WERI-Rb-1 (cell line): Measurements from ENCODE around the gene OTULINL.

ENCODE experiments used
- DNase-seq: peaks from one replicate; pipeline ENCODE4 v3.0.0-alpha.2; 2020
- H3K27ac ChIP-seq: fragments of 250-450 bp; sonication (Bioruptor Pico); 2 replicates; pipeline ENCODE4 v1.5.1; 2020; ENCODE audit warnings: mild to moderate bottlenecking, moderate library complexity
- H3K27me3 ChIP-seq: fragments of 250-450 bp; sonication (Bioruptor Pico); 2 replicates; pipeline ENCODE4 v1.5.1; 2021; ENCODE audit warnings: mild to moderate bottlenecking, low read depth, moderate library complexity; ENCODE audit not compliant: insufficient read depth, severe bottlenecking
- H3K36me3 ChIP-seq: fragments of 250-450 bp; sonication (Bioruptor Pico); 2 replicates; pipeline ENCODE4 v1.5.1; 2020; ENCODE audit warnings: mild to moderate bottlenecking, moderate library complexity
- H3K4me3 ChIP-seq: 2 replicates; pipeline ENCODE4 v1.5.1; 2011; ENCODE audit warnings: low read depth, mild to moderate bottlenecking, control low read depth, low read length
- H3K9me3 ChIP-seq: fragments of 250-450 bp; sonication (Bioruptor Pico); 2 replicates; pipeline ENCODE4 v1.5.1; 2021; ENCODE audit warnings: mild to moderate bottlenecking, moderate library complexity; ENCODE audit not compliant: severe bottlenecking
- CTCF ChIP-seq: IDR thresholded peaks from 2 replicates; pipeline ENCODE4 v1.5.1; 2011; ENCODE audit warnings: low read depth, mild to moderate bottlenecking, control low read depth, inconsistent platforms, low read length

OTULINL gene

GRCh38 chr5:14644623-14645237 lies 63.1 kb downstream of the OTULINL start:
- Histone ChIP-seq H3K27me3 (no peaks in the 10 kb centered on the region), H3K27ac (no peak overlapping the region), H3K36me3 (no peaks in the 10 kb centered on the region), H3K4me3 (no peak overlapping the region), H3K9me3 (no peaks in the 10 kb centered on the region)
- no peak for TF ChIP-seq CTCF
- DNase-seq = no peak

GRCh38 chr5:14650052-14650451 lies 68.5 kb downstream of the OTULINL start:
- Histone ChIP-seq H3K36me3 (no peaks in the 10 kb centered on the region), H3K9me3 (no peaks in the 10 kb centered on the region), H3K27ac (no peak overlapping the region), H3K4me3 (no peak overlapping the region), H3K27me3 (no peaks in the 10 kb centered on the region)
- no peak for DNase-seq
- TF ChIP-seq CTCF = no peak

DNA sequence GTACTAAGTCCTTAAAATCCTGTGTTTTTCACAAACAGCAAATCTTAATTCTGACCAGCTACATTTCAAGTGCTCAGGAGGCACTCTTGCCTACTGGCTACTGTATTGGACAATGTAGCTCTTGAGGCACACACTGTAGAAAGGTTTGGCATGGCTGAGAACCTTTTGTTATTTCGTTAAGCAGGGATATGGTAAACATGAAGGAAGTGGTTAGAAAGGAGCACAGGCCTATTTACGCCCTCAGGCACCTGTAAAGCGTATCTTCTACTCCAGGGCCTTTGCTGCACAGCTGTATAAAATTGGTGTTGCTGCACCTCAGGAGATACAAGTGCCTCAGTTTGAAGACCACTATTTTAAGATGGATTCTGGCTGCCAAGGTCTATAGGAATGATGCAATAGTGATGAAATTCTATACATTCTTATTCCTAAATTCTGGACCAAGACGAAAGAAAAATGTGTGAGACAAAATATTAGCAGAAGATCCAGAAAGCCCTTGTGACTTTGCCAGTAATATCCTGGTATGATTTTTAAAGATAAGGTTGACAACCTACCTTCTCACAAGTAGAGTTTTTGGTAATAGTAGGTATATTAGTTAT lies 73.7 kb downstream of the OTULINL start:
- DNase-seq = no peak
- Histone ChIP-seq H3K27ac (no peak overlapping the region), H3K27me3 (no peaks in the 10 kb centered on the region), H3K36me3 (no peaks in the 10 kb centered on the region), H3K4me3 (no peak overlapping the region), H3K9me3 (no peaks in the 10 kb centered on the region)
- no peak for TF ChIP-seq CTCF

DNA sequence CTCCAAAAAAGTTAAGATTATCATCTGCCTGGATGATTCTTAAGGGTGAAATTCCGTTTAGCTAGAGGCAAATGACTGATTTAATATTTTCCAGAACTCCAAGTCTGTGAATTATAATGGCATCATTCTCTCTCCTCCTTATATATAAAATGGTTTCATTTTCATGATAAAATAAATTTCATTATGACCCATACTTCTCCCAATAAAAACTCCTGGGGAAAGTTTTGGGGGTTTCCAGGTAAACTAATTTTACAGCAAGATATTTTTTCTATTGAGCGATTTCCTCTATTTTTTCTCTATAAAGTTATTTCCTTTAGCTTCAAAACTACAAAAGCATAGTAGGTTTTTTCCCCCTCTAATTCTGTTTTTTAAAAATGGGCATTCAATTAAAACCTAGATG lies 75.3 kb downstream of the OTULINL start:
- H3K27me3 ChIP-seq = no peaks in the 10 kb centered on the region
- no peak for TF ChIP-seq CTCF
- H3K27ac ChIP-seq = no peak overlapping the region
- H3K4me3 ChIP-seq = no peak overlapping the region
- H3K36me3 ChIP-seq = no peaks in the 10 kb centered on the region
- no peak for DNase-seq
- H3K9me3 ChIP-seq = no peaks in the 10 kb centered on the region

DNA sequence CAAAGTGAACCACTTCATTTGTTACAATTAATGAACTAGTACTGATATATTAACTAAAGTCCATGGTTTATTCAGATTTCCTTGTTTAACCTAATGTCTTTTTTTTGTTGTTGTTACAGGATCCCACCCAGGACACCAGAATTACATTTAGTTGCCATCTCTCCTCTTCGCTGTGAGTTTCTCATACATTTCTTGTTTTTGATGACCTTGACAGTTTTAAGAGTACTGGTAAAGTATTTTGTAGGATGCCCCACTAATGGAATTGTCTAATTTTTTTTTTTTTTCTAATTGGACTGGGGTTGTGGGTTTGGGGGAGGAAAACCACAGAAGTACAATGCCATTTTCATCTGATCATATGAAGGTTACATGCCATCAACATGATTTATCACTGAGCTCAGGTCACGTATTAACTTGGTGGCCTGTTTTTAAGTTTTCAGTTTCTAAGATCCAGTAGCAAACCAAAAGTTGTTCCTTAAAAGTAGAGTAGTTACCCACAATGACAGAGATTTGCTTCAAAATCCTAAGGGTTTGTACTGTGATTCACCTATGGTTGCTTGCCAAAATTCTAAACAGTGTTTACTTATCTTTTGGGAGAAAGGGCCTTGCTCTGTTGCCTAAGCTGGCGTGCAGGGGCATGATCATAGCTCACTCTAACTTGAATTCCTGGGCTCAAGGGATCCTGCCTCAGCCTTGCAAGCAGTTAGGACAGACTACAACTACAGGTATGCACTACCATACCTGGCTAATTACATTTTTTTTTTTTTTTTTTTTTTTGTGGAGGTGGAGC lies 78.4 kb downstream of the OTULINL start:
- no peak for DNase-seq
- no peak for TF ChIP-seq CTCF

More for the DNA sequence above, 78.4 kb downstream of the OTULINL start:
- Histone ChIP-seq H3K9me3 (no peaks in the 10 kb centered on the region), H3K27me3 (no peaks in the 10 kb centered on the region), H3K4me3 (no peak overlapping the region), H3K27ac (no peak overlapping the region), H3K36me3 (no peaks in the 10 kb centered on the region; the same call in 1 of the 2 replicates)
